Raji (cell line): Measurements from ENCODE around the gene NID1.

Experiments used
- POLR2A ChIP-seq: IDR thresholded peaks from 2 replicates; pipeline ENCODE4 v1.6.1; 2011; ENCODE audit warnings: low read depth, low read length, control low read depth; ENCODE audit not compliant: insufficient read depth

The NID1 gene

GRCh38 chr1:236025836-236026235, 39.1 kb downstream of the NID1 start:
- no peak for TF ChIP-seq POLR2A

GRCh38 chr1:236024641-236025040, 40.2 kb downstream of the NID1 start:
- no peak for TF ChIP-seq POLR2A

GRCh38 chr1:236023926-236024565, 40.8 kb downstream of the NID1 start:
- TF ChIP-seq POLR2A, result no peak

GRCh38 chr1:236021424-236022135, 43.3 kb downstream of the NID1 start:
- TF ChIP-seq POLR2A, result no peak

GRCh38 chr1:236020359-236021219, 44.3 kb downstream of the NID1 start:
- TF ChIP-seq POLR2A, result no peak

- no peak for TF ChIP-seq POLR2A
Observed at GRCh38 chr1:236018885-236019453, 45.9 kb downstream of the NID1 start.

GRCh38 chr1:236016782-236017400, 48.0 kb downstream of the NID1 start:
- no peak for TF ChIP-seq POLR2A

- no peak for TF ChIP-seq POLR2A
Observed at GRCh38 chr1:236016083-236016482, 48.8 kb downstream of the NID1 start.

GRCh38 chr1:236015539-236015938, 49.4 kb downstream of the NID1 start:
- no peak for TF ChIP-seq POLR2A

- no peak for TF ChIP-seq POLR2A
Observed at GRCh38 chr1:236013330-236013729, 51.6 kb downstream of the NID1 start.

- TF ChIP-seq POLR2A, result no peak
Observed at GRCh38 chr1:236011641-236012040, 53.2 kb downstream of the NID1 start.

GRCh38 chr1:236010443-236010842, 54.4 kb downstream of the NID1 start:
- no peak for TF ChIP-seq POLR2A

- TF ChIP-seq POLR2A, result no peak
Observed at GRCh38 chr1:236009857-236010256, 55.0 kb downstream of the NID1 start.

GRCh38 chr1:236009191-236009590, 55.7 kb downstream of the NID1 start:
- TF ChIP-seq POLR2A, result no peak

GRCh38 chr1:236007781-236008180, 57.1 kb downstream of the NID1 start:
- TF ChIP-seq POLR2A, result no peak
